Upper lobe of left lung (tissue), 4 donors: ENCODE measurements around the gene ELMOD3.

Experiments
- CTCF ChIP-seq, 6 experiments: fragments of 450-650 bp in 4 of 6; fragments of 200-600 bp in 2 of 6; sonication (generic) in 2 of 6; IDR thresholded peaks; one replicate each; pipeline ENCODE4 v1.5.1; 2016 to 2019; ENCODE audit warnings: antibody characterized with exemption in 6 of 6
- EP300 ChIP-seq, 4 donors: sonication (generic); formaldehyde crosslinking; IDR thresholded peaks; one replicate each; pipeline ENCODE4 v1.5.1; 2017; ENCODE audit warnings: antibody characterized with exemption in 4 of 4, control low read depth in 2 of 4
- POLR2A ChIP-seq, 4 donors: fragments of 450-650 bp; IDR thresholded peaks; one replicate each; pipeline ENCODE4 v1.5.1; 2016 to 2017; ENCODE audit warnings: antibody characterized with exemption in 4 of 4, mild to moderate bottlenecking in 2 of 4
- POLR2AphosphoS5 ChIP-seq, 2 donors: sonication (generic); formaldehyde crosslinking; IDR thresholded peaks; one replicate each; pipeline ENCODE4 v1.5.1; 2017; ENCODE audit warnings: antibody characterized with exemption in 2 of 2

GRCh38 chr2:85353876-85354285 is 688 bp upstream of the ELMOD3 start:
- TF ChIP-seq POLR2AphosphoS5 (IDR thresholded peaks at IDR 0.05) (no peak), CTCF (IDR thresholded peaks at IDR 0.05) (no peak), POLR2A (IDR thresholded peaks at IDR 0.05) (no peak), EP300 (IDR thresholded peaks at IDR 0.05) (no peak)
